ENCODE results near the gene TRIM49.
"Not testable (repeated sequence)": the region's sequence is repeated elsewhere in the genome, so short reads cannot be mapped to it uniquely, and the experiment has no call there.

Gene TRIM49

GRCh38 chr11:89808475-89808874 lies at the start of gene TRIM49:
Gene TRIM49, minus strand, starts transcription at chr11:89808575. Its CDS starts 4,106 bp downstream, at chr11:89804469.
- H3K36me3 ChIP-seq (ENCODE audit: control insufficient read depth, insufficient read depth, low read length); H3K9ac ChIP-seq (ENCODE audit: low read depth, low read length); H3K9me3 ChIP-seq (ENCODE audit: control insufficient read depth, insufficient read depth, low read length); H3K4me1 ChIP-seq (ENCODE audit: control insufficient read depth, insufficient read depth, low read length); H3K4me3 ChIP-seq (ENCODE audit: low read depth, low read length); H3K27ac ChIP-seq (ENCODE audit: low read depth, low read length); H3K27me3 ChIP-seq (ENCODE audit: control insufficient read depth, insufficient read depth, low read length): not testable (repeated sequence)

GRCh38 chr11:89826694-89827093 lies 18.3 kb upstream of the TRIM49 start:
- H3K9ac ChIP-seq (ENCODE audit: low read depth, low read length); H3K27ac ChIP-seq (ENCODE audit: low read depth, low read length); H3K9me3 ChIP-seq (ENCODE audit: control insufficient read depth, insufficient read depth, low read length); H3K4me3 ChIP-seq (ENCODE audit: low read depth, low read length); H3K27me3 ChIP-seq (ENCODE audit: control insufficient read depth, insufficient read depth, low read length); H3K36me3 ChIP-seq (ENCODE audit: control insufficient read depth, insufficient read depth, low read length); H3K4me1 ChIP-seq (ENCODE audit: control insufficient read depth, insufficient read depth, low read length): not testable (repeated sequence)

GRCh38 chr11:89820008-89820407 lies 11.6 kb upstream of the TRIM49 start:
- H3K4me1 ChIP-seq (ENCODE audit: control insufficient read depth, insufficient read depth, low read length); H3K9me3 ChIP-seq (ENCODE audit: control insufficient read depth, insufficient read depth, low read length); H3K9ac ChIP-seq (ENCODE audit: low read depth, low read length); H3K27ac ChIP-seq (ENCODE audit: low read depth, low read length); H3K27me3 ChIP-seq (ENCODE audit: control insufficient read depth, insufficient read depth, low read length); H3K36me3 ChIP-seq (ENCODE audit: control insufficient read depth, insufficient read depth, low read length); H3K4me3 ChIP-seq (ENCODE audit: low read depth, low read length): not testable (repeated sequence)

GRCh38 chr11:89813535-89813934 lies 5.2 kb upstream of the TRIM49 start:
- H3K4me3 ChIP-seq (ENCODE audit: low read depth, low read length); H3K27ac ChIP-seq (ENCODE audit: low read depth, low read length); H3K36me3 ChIP-seq (ENCODE audit: control insufficient read depth, insufficient read depth, low read length); H3K9me3 ChIP-seq (ENCODE audit: control insufficient read depth, insufficient read depth, low read length); H3K27me3 ChIP-seq (ENCODE audit: control insufficient read depth, insufficient read depth, low read length); H3K9ac ChIP-seq (ENCODE audit: low read depth, low read length); H3K4me1 ChIP-seq (ENCODE audit: control insufficient read depth, insufficient read depth, low read length): not testable (repeated sequence)

GRCh38 chr11:89787506-89788063 lies 20.8 kb downstream of the TRIM49 start:
- H3K9me3 ChIP-seq (ENCODE audit: control insufficient read depth, insufficient read depth, low read length); H3K4me3 ChIP-seq (ENCODE audit: low read depth, low read length); H3K4me1 ChIP-seq (ENCODE audit: control insufficient read depth, insufficient read depth, low read length); H3K36me3 ChIP-seq (ENCODE audit: control insufficient read depth, insufficient read depth, low read length); H3K9ac ChIP-seq (ENCODE audit: low read depth, low read length); H3K27me3 ChIP-seq (ENCODE audit: control insufficient read depth, insufficient read depth, low read length); H3K27ac ChIP-seq (ENCODE audit: low read depth, low read length): not testable (repeated sequence)

GRCh38 chr11:89785726-89786125 lies 22.6 kb downstream of the TRIM49 start:
- H3K4me1 ChIP-seq (ENCODE audit: control insufficient read depth, insufficient read depth, low read length); H3K4me3 ChIP-seq (ENCODE audit: low read depth, low read length); H3K9me3 ChIP-seq (ENCODE audit: control insufficient read depth, insufficient read depth, low read length); H3K27me3 ChIP-seq (ENCODE audit: control insufficient read depth, insufficient read depth, low read length); H3K36me3 ChIP-seq (ENCODE audit: control insufficient read depth, insufficient read depth, low read length); H3K27ac ChIP-seq (ENCODE audit: low read depth, low read length); H3K9ac ChIP-seq (ENCODE audit: low read depth, low read length): not testable (repeated sequence)

GRCh38 chr11:89750822-89751221 lies 57.6 kb downstream of the TRIM49 start:
- H3K27ac ChIP-seq (ENCODE audit: low read depth, low read length); H3K9ac ChIP-seq (ENCODE audit: low read depth, low read length); H3K27me3 ChIP-seq (ENCODE audit: control insufficient read depth, insufficient read depth, low read length); H3K4me3 ChIP-seq (ENCODE audit: low read depth, low read length); H3K36me3 ChIP-seq (ENCODE audit: control insufficient read depth, insufficient read depth, low read length); H3K4me1 ChIP-seq (ENCODE audit: control insufficient read depth, insufficient read depth, low read length); H3K9me3 ChIP-seq (ENCODE audit: control insufficient read depth, insufficient read depth, low read length): not testable (repeated sequence)

All from HUES48 (cell line).